Transverse colon (tissue), 4 donors: ENCODE measurements around the gene MED29. TPM values are rescaled to one million over a fixed set of nuclear protein-coding genes. Genes with fewer than 3 reads are reported as not detected.

Experiments
- DNase-seq: peaks from one replicate; pipeline ENCODE4 v3.0.0-alpha.2; 2019
- H3K27ac ChIP-seq, 4 donors: fragments of 200-600 bp; sonication (generic); 2 replicates each; pipeline ENCODE4 v1.5.1; 2016 to 2018; ENCODE audit warnings: inconsistent platforms in 4 of 4
- H3K27me3 ChIP-seq: fragments of 200-600 bp; sonication (generic); 2 replicates; pipeline ENCODE4 v1.5.1; 2017; ENCODE audit warnings: inconsistent platforms
- H3K36me3 ChIP-seq, 4 donors: fragments of 200-600 bp; sonication (generic); 2 replicates each; pipeline ENCODE4 v1.5.1; 2017 to 2019; ENCODE audit warnings: inconsistent platforms in 4 of 4
- H3K4me1 ChIP-seq, 4 donors: fragments of 200-600 bp; sonication (generic); 2 replicates each; pipeline ENCODE4 v1.5.1; 2017 to 2020; ENCODE audit warnings: inconsistent platforms in 4 of 4
- H3K4me3 ChIP-seq, 4 donors: fragments of 200-600 bp; sonication (generic); 1 replicate in 1 of 4; 2 replicates in 3 of 4; pipeline versions ENCODE4 v1.5.1 to v1.6.1; 2017 to 2019; ENCODE audit warnings: inconsistent platforms in 4 of 4
- H3K9me3 ChIP-seq, 2 donors: fragments of 200-600 bp; sonication (generic); 2 replicates each; pipeline ENCODE4 v1.5.1; 2017 to 2019; ENCODE audit warnings: inconsistent platforms in 2 of 2
- CTCF ChIP-seq, 5 experiments: fragments of 200-600 bp in 3 of 5; fragments of 450-650 bp in 2 of 5; sonication (generic) in 3 of 5; IDR thresholded peaks; 1 replicate in 2 of 5; 2 replicates in 3 of 5; pipeline ENCODE4 v1.5.1; 2016 to 2017; ENCODE audit warnings: antibody characterized with exemption in 5 of 5, inconsistent platforms in 3 of 5, mild to moderate bottlenecking in 2 of 5, moderate library complexity in 1 of 5
- EP300 ChIP-seq: sonication (generic); formaldehyde crosslinking; IDR thresholded peaks from one replicate; pipeline ENCODE4 v1.6.1; 2017; ENCODE audit warnings: antibody characterized with exemption, low read depth
- POLR2A ChIP-seq: fragments of 450-650 bp; IDR thresholded peaks from one replicate; pipeline ENCODE4 v1.6.1; 2016; ENCODE audit warnings: antibody characterized with exemption, mild to moderate bottlenecking, moderate library complexity
- POLR2AphosphoS5 ChIP-seq, 3 donors: sonication (generic); formaldehyde crosslinking; IDR thresholded peaks; one replicate each; pipeline ENCODE4 v1.6.1; 2016; ENCODE audit warnings: antibody characterized with exemption in 3 of 3
- WGBS, 2 donors: methylation state at CpG; one replicate each; pipeline ENCODE4 v1.1.5; 2018; ENCODE audit warnings: low coverage in 1 of 2; 5-methylcytosine and 5-hydroxymethylcytosine counted together
- in situ Hi-C, 4 donors: fragments of 200-750 bp; cut with MboI; loops; one replicate each; pipeline versions ENCODE4 v1.15.0 to v1.15.1; 2017; ENCODE audit warnings: low sequenced_read_pairs in 3 of 4, low pct_ligation_motif_present in 1 of 4, low pct_unique_long_range_greater_than_20kb in 1 of 4
- intact Hi-C: fragments of 100-400 bp; cut with DNase I; formaldehyde crosslinking; loops from one replicate; pipeline ENCODE4 v1.15.1; 2023; ENCODE audit warnings: low total_unique reads
- total RNA-seq, 4 donors: library from RNA; depleted of rRNA; stranded (reverse); fragments of >200 nt; gene quantifications; one replicate each; pipeline ENCODE4 v1.1.0, GENCODE V29; 2016

Gene MED29
- total RNA-seq, 4 donors from 2014 or later, result 22.8 to 37.4 (median 27.8) TPM

- Histone ChIP-seq H3K4me3 (peak overlapping the region in 3 of 4 donors; percentile 71 to 95 (median 82)), H3K27ac (peak overlapping the region; percentile 94 to 100 (median 98)), H3K36me3 (peaks cover 0 to 17% (median 7%) of the 10 kb centered on the region in 4 donors), H3K27me3 (no peaks in the 10 kb centered on the region), H3K4me1 (peaks cover 5 to 23% (median 20%) of the 10 kb centered on the region in 4 donors), H3K9me3 (no peaks in the 10 kb centered on the region)
- WGBS, 2 donors, result 73% methylated on average over 13 of the region's 13 CpGs; no CpG with 5 or more reads in 1 of the 2 donors
- in situ Hi-C loops, result loop anchor here in 1 of 4 donors (10.0 kb wide), 1 partner anchor 45 kb away; the partner anchor contains the start of gene SAMD4B
- no peak for TF ChIP-seq CTCF (IDR thresholded peaks at IDR 0.05)
- no peak for TF ChIP-seq POLR2A
- no peak for TF ChIP-seq EP300
- no peak for TF ChIP-seq POLR2AphosphoS5 (IDR thresholded peaks at IDR 0.05)
- intact Hi-C loops, result no loop called here
- DNase-seq, result no peak
Measured at GRCh38 chr19:39389631-39390414, 1.4 kb upstream of the MED29 start.

- intact Hi-C loops (no loop called here), in situ Hi-C loops (loop anchor here in 1 of 4 donors (10.0 kb wide), 1 partner anchor 46 kb away; the partner anchor contains the start of gene SAMD4B)
- 0% methylated on average over 3 to 10 of the region's 10 CpGs for WGBS, 2 donors
- no peak for TF ChIP-seq CTCF (IDR thresholded peaks at IDR 0.05)
- TF ChIP-seq POLR2A, result no peak
- TF ChIP-seq POLR2AphosphoS5 (IDR thresholded peaks at IDR 0.05), result no peak
- DNase-seq, result peak; percentile 79
- Histone ChIP-seq H3K4me1 (peaks cover 5 to 23% (median 20%) of the 10 kb centered on the region in 4 donors), H3K9me3 (no peaks in the 10 kb centered on the region), H3K27ac (peak overlapping the region; percentile 94 to 100 (median 98)), H3K36me3 (peaks cover 0 to 19% (median 9%) of the 10 kb centered on the region in 4 donors), H3K4me3 (peak overlapping the region; percentile 71 to 100 (median 88)), H3K27me3 (no peaks in the 10 kb centered on the region)
Measured at GRCh38 chr19:39390451-39390750, 777 bp upstream of the MED29 start.

- WGBS, 2 donors, result 26% methylated on average over 16 of the region's 17 CpGs; no CpG with 5 or more reads in 1 of the 2 donors
- H3K27me3 ChIP-seq, result no peaks in the 10 kb centered on the region
- in situ Hi-C loops (loop anchor here in 1 of 4 donors (10.0 kb wide), 1 partner anchor 53 kb away; the partner anchor contains the start of gene SAMD4B), intact Hi-C loops (loop anchor here (2.0 kb wide), 1 partner anchor 15 kb away; the partner anchor contains the start of gene PLEKHG2)
- DNase-seq, result peak; percentile 96
- TF ChIP-seq POLR2AphosphoS5 (IDR thresholded peaks at IDR 0.05), result peak; percentile 50 to 94 (median 91)
- TF ChIP-seq CTCF (IDR thresholded peaks at IDR 0.05), result peak; percentile 93 to 99 (median 97)
- peak; percentile 80 for TF ChIP-seq EP300
- TF ChIP-seq POLR2A, result peak; percentile 93
- peaks cover 0 to 7% (median 3%) of the 10 kb centered on the region in 4 donors for H3K36me3 ChIP-seq
- peak overlapping the region; percentile 98 to 100 (median 99) for H3K27ac ChIP-seq
- H3K4me1 ChIP-seq, result peaks cover 38 to 56% (median 45%) of the 10 kb centered on the region in 4 donors
- H3K9me3 ChIP-seq, result no peaks in the 10 kb centered on the region
- H3K4me3 ChIP-seq, result peak overlapping the region in 3 of 4 donors; percentile 8 to 31 (median 13)
Measured at GRCh38 chr19:39397360-39398296, 6.5 kb downstream of the MED29 start.
